GM12801 (cell line): Measurements from ENCODE around the gene CXCL5.

Experiments
- CTCF ChIP-seq: IDR thresholded peaks from one replicate; pipeline ENCODE4 v1.5.1; 2011; ENCODE audit warnings: control low read depth; ENCODE audit not compliant: insufficient read length; ENCODE audit errors: extremely low read depth

CXCL5 gene

GRCh38 chr4:74030285-74030684, 31.8 kb upstream of the CXCL5 start:
- TF ChIP-seq CTCF = no peak

- no peak for TF ChIP-seq CTCF
These were observed 30.0 kb upstream of the CXCL5 start for GRCh38 chr4:74028504-74028903.

- no peak for TF ChIP-seq CTCF
These were observed 25.2 kb upstream of the CXCL5 start for GRCh38 chr4:74023709-74024108.

- TF ChIP-seq CTCF = no peak
These were observed 23.1 kb upstream of the CXCL5 start for GRCh38 chr4:74021601-74022000.

- TF ChIP-seq CTCF = no peak
These were observed 20.3 kb upstream of the CXCL5 start for GRCh38 chr4:74018771-74019170.

- TF ChIP-seq CTCF = no peak
These were observed 19.6 kb upstream of the CXCL5 start for GRCh38 chr4:74018116-74018515.

GRCh38 chr4:74016068-74016467, 17.6 kb upstream of the CXCL5 start:
- no peak for TF ChIP-seq CTCF

GRCh38 chr4:74015126-74015780, 16.8 kb upstream of the CXCL5 start:
- TF ChIP-seq CTCF = no peak
